NCI-H2029 treated with DMSO at 0.1 percent for 48 hours (cell line): ENCODE data around the gene PGM3.
"Not testable (repeated sequence)": the region's sequence is repeated elsewhere in the genome, so short reads cannot be mapped to it uniquely, and the experiment has no call there.

Source experiments
- DNase-seq: peaks from one replicate; lab custom pipeline; 2025; lab: John Stamatoyannopoulos, UW

The PGM3 gene, protein sequence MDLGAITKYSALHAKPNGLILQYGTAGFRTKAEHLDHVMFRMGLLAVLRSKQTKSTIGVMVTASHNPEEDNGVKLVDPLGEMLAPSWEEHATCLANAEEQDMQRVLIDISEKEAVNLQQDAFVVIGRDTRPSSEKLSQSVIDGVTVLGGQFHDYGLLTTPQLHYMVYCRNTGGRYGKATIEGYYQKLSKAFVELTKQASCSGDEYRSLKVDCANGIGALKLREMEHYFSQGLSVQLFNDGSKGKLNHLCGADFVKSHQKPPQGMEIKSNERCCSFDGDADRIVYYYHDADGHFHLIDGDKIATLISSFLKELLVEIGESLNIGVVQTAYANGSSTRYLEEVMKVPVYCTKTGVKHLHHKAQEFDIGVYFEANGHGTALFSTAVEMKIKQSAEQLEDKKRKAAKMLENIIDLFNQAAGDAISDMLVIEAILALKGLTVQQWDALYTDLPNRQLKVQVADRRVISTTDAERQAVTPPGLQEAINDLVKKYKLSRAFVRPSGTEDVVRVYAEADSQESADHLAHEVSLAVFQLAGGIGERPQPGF

DNA sequence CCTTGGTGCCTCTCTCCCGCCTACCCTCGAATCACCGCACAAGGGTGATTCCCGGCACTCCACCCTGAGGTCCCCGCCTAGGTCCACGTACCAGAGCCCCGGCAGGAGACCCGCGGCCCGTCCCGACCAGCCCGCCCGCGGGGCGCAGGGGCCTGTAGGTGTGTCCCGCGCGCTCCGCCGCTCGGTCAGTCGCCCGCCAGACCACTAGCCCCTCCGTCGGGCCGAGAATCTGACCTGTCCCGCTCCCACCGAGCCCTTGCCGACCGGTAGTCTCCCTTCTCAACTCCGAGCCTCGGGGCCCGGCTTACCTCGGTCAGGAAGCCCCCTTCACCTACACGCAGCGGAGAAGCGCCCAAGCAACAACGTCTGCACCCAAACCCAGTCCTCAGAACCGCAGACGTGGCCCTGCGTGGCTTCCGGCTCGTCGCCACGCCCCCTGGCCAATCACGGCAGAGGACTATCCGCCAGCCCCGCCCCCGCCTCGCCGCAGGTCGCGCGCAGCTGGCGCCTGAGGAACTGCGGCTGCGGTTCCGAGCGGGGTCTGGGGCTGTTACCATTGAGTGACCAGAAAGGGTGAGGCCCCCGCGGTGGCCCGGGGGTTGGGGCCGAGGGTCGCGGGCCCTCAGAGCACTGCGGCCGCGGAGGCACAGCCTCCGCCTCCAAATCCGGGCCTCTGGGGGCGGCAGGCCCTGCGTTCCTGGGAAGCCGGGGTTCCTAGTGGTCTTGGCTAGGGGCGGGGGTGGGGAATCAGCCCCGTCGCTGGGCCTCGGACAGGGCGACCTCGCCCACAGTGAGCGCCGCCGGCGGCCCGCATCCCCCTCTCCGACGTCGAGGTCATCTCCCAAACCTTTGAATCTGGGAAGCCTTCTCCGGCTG, at the start of gene PGM3, which contains the start of gene RWDD2A:
Gene PGM3 (minus strand): TSS at position 395 of the 876 bp plus-strand sequence. CDS start 2,253 bp downstream, outside the sequence.
Gene RWDD2A (plus strand): TSS at position 487 of the 876 bp plus-strand sequence. CDS start 1,095 bp downstream, outside the sequence.
- peak; percentile 55 for DNase-seq

DNA sequence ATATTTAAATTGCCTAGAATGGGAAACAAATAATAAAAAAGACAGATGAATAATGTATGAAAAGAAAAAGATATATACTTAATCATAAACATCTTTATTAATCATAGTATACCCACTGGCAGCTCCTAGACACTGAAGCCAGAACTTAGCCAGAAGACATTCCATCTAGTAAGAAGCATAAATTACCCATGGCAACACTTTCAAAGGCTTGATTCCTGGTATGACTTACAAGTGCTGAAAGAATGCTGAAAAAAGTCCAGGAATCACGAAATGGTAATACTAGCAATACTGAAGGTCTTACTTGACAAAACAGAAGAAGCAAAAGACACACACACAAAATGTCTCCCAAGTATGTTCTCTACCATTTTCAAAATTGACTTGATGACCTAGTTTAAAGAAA, 38.1 kb upstream of the PGM3 start:
- DNase-seq: no peak

DNA sequence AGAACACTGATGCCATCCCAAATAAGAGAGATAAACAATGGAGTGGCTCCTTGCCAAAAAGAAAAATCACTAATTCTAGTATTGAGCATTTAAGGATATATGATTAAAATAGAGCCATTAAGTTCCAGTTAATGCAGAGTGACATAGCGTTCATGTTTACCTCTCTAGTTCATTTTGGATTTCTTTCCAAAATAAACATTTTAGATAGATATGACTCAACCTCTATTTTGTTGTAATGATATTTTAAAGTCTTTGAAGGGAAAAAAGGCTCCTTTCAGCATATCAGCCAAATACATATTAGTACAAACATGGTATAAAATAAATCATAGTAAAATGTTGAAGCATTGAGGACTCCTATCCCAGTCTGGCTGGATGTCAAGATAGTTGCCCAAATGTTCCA, 33.5 kb upstream of the PGM3 start:
- DNase-seq: no peak

DNA sequence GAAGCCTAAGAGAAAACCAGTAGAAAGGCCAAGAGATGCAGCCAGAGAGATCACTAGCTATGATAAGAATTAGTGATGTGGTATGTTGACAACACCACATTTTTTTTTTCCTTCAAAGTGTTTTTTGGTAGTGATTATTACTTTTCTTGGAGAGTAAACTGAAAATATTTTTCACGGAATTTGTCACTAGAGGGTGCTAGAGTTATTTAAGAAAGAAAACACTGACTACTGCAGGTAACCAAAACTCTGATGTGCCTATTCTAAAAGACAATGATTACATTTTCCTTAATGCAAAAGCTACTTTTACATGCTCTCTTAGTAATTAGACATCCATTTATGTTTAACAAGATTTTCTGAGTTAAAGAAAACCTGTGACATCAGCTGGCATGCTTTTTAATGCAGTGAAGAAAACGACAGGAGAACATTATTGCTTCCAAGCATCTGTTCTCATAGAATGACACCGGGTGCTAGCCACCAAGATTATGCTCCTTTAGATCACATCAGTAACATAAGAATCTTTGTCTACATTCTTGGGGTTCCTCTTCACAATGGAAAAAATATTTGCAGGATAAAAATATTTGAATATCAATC, 28.9 kb upstream of the PGM3 start:
- peak; percentile 15 for DNase-seq

DNA sequence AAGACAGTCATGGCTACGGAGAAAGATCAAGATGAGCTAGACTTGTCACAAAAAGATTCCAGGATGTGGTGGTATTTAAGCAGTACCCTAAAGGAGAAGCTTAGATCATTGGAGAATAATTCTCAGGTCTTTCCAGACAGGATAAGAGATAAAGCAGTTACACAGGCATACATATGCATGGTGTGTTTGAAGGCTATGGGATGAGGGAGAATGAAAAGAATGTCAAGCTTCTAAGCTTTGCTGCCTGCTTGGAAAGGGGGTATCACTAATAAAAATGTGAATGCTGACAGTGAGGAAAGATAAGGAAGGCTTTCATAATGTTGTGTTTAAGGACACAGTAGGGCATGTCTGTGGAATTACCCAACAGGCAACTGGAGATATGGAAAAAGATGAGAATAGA, 28.2 kb upstream of the PGM3 start:
- no peak for DNase-seq

DNA sequence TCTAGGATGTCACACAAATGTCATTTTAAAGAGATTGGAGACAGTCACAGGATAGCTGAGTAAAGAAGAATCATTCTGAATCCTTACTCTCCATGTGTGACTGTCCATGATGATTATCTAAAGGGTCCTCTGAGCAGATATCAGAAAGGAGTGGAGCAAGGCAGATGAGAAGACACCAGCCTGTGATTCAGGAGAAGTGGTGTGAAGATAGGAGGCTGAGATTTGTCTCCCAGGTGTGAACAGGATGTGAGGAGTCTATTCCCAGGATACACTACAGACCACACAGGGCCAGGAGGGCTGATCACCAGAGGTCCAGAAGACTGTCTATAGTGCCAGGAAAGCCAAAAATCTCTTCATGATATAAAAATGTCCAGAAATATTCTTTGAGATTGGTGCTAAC, 27.1 kb upstream of the PGM3 start:
- no peak for DNase-seq

DNA sequence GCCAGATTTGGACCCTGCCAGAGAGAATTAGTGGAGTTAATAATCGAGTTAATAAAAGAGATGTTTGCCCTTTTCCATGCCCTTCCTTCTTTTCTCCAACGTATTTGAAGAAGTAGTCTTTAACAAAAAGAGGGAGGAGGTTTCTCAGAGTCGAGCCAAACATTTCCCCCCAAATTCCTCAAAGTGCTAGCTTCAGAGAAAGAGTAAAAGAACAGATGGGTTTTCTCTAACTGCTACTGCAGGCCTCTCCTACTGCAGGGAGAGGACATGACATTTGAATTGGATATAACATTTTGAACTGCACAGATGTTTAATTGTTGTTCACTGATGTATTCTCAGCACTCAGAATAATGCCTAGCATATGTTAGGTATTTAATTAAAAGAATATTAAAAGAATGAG, 25.6 kb upstream of the PGM3 start:
- no peak for DNase-seq

DNA sequence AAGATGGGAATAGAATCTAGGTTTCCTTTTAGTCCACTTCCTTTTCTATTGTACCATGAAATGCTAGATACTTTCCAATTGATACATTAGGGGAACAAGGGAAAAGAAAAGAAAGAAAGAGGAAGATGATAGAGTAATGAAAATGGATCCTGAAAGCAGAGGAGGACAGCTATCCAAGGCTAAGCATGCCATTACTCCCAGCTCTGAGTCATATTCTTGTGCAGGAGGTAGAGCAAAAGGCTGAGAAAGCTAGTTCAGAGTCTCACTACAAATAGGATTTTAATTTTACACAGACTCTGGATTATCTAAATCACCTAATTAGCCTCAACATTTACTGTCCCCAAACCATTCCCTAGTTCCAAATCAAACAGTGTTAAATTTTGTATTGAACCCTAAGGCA, 23.7 kb upstream of the PGM3 start:
- DNase-seq: no peak

DNA sequence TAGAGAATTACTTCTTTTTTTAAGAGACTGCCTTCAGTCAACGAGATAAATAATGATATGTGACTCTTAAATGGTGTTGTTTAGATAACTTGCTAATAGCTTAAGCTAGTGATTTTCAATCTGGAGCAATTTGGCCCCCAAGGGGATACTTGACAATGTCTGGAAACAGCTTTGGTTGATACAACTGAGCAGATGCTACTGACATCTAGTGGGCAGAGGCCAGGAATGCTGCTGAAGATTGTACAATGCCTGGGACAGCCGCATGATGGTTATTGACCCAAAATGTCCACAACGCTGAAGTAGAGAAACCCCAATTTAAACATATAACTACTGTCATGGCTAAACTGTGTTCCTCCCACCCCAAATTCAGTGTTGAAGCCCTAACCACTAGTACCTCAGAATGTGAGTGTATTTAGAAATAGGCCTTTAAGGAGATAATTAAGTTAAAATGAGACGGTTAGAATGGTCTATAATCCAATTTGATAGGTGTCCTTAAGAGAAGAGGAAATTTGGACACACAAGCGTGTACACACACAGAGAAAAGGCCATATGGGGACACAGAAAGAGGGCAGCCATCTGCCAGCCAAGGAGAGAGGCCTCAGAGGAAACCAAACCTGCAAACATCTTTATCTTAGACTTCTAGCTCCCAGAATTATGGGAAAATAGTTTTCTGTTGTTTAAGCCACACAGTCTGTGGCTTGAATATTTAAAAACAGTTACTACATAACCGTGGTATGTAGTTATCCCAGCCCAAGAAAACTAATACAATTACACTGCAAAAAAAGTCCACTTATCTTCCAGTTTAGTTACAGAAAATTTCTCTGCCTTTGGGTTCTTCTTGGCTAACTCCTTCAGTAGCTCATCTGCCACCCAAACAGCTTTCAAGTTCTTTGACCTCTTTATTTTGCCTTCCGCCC, 22.3 kb upstream of the PGM3 start:
- DNase-seq: peak; percentile 31

DNA sequence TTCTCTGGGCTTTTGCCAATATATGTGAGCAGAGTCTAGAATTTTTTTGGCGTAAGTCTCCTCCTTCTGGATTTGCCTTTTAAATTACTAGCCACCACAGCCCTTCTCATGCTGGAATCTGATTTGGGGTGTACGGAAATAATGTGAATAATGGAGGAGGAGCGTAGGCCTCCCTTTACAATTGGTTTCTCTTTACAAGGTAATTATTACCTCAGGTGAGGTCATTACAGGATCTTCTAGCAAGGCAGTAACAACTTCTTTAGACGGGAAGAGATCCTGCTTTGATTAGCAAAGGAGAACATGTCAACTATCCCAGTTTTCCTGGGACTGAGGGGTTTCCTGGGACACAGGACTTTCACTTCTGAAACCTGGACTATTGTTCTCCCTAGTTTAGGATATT, 9.0 kb upstream of the PGM3 start:
- DNase-seq: no peak

DNA sequence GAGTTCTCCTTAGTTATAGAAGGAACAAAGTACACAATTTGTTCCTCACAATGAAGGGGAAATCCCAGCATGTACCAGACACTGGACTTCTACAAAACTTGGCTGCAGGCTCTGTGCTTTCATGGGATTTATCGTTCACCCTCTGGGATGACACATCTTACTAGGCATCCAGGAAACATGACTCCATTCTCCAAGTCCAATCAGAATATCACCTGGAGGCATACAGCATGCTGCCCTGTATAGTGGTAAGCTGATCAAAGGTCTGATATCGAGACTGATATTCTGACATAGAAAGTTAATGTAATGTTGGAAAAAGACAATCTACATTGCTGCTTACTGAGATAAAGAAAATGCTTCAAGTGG, 6.8 kb upstream of the PGM3 start:
- DNase-seq: no peak

DNA sequence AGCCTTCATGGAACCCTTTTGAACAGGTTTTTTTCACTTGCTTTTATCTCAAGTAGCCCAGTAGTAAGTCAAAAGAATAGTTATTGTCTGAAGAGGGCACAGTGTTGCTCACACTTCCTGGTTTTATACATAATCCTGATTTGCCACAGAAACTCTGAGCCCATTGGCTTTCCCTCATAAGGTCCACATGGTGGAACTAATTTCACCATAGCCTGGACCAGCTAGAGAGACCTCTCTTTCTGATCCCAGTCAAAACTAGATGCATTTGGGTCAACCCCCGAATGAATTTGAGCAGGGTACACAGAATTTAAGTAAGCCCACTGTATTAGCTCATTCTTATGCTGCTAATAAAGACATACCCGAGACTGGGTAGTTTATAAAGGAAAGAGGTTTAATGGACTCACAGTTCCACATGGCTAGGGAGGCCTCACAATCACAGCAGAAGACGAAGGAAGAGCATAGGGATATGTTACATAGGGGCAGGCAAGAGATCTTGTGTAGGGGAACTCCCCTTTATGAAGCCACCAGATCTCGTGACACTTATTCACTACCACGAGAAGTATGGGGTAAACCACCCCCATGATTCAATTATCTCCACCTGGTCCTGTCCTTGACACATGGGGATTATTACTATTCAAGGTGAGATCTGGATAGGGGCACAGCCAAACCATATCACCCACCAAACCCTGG, 6.3 kb upstream of the PGM3 start:
- no peak for DNase-seq

DNA sequence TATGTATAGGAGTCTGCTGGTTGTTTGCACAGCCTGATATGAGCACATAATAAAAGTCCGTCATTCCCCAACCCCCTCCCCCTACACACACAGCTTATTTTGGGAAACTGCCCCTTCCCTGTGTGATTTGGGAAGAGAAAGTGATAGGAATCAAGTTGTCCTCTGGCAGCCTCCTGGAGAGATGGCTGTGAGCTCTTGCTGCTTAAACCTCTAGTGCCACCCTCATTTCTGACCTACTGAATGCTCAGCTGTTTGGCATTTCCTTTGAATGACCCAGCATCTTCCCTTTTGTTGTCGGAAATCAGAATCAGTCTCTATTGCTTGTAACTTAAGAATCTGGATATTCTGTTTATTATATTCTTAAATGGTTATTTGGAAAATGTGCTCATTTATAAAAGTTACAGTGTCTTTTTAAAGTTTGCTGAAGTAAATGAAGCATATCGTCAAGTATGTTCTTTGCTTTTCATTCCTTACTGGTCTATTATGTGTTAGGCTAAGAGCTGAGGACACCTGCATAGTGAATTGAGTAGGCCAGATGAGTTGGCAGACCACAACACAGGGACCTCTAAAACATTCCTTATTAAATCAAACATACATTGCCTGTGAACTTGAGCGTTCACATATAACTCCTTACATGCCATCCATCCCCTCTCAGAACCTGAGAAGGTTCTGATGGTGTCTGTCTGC, 5.6 kb upstream of the PGM3 start:
- DNase-seq: no peak

DNA sequence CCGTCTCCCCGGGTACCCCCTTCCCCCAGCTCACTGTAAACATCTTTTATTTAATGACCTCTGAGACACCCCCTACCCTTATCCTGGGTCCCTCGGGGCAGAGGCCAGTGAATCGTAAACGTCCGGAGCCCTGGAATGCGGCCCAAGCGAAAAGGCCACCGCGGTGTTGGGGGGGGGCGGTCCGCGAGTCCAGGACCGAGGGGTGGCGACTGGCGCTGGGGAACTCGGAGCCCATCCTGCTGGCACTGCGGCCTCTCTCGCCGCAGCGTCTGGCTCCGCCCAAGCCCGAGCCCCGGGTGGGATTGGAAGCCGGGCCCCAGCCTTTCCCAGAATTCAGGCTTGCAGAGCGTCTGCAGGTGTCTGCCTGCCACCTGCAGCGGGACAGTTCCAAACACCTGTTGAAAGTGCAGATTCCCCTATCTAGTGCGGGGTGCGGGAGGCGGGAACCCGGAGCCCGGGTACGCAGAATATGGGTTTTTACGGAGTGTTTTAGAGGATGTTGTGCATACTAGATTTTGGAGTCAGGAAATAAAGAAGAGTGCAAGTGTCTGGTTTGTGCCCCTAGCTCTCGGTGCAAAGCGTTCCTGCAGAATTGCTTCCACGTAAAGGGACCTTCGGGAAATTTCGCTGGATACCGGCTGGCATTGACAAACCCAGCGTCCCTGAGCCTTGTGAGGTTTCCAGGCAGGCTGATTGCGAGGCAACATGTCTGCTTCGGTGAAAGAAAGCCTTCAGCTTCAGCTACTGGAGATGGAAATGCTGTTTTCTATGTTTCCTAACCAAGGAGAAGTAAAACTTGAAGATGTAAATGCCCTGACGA, 892 bp upstream of the PGM3 start:
- no peak for DNase-seq

DNA sequence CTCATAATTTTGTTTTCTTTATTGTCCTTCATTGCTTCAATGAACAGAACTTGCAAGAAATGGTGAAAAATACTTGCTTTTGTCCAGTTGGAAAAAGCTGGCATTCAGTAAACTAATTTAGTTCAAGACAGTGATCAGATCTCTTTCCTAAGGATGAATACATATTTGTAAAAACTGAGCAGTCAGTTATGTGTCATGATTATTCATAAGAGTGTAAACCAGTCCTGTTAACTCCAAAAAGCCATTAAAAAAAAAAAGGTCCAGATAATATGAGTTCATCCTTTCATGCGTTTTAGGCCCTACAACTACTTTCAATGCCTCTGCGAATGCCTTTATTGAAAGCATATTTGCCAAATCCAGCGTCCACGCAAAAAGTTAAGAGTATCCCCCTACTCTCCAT, 609 bp downstream of the PGM3 start:
- no peak for DNase-seq

DNA sequence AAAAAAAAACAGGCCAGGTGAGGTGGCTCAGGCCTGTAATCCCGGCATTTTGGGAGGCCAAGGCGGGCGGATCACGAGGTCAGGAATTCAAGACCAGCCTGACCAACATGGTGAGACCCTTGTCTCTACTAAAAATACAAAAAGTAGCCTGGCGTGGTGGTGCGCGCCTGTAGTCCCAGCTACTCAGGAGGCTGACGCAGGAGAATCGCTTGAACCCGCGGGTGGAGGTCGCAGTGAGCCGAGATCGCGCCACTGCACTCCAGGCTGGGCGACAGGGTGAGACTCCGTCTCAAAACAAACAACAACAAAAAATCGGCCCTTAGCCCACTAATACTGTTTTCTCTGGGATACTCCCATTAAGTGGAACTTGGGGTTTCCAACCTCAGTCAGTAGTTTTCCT, 1.1 kb downstream of the PGM3 start:
- not testable (repeated sequence) for DNase-seq

DNA sequence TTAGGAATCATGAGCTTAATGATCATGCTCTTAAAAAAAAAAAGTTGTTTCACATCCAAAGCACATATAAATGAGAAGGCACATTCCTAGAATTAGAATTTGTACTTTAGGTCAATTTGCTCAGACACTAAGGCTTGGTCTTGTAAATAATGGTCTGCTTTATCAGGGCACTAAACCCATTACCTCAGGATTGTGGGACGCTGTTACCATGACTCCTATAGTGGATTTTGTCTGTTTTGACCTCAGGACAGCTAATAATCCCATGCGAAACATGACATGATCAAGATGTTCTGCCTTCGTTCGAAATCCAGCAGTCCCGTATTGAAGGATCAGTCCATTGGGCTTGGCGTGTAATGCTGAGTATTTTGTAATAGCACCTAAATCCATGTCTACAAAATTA, 2.4 kb downstream of the PGM3 start:
- no peak for DNase-seq

DNA sequence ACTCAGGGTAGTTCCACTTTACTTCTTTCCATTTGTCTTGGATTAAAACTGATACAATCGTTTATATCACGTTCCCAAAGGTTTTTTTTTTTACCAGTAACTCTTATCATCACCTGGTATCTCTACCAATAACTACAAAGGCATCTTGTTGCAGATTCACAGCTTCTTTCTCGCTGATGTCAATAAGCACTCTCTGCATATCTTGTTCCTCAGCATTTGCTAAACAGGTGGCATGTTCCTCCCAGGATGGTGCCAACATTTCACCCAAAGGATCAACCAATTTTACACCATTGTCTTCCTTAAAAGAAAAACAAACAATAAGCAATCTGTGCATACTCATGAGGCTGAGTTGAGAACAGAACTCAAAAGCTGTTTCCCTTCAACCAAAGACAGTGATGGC, 4.6 kb downstream of the PGM3 start:
- DNase-seq: no peak

DNA sequence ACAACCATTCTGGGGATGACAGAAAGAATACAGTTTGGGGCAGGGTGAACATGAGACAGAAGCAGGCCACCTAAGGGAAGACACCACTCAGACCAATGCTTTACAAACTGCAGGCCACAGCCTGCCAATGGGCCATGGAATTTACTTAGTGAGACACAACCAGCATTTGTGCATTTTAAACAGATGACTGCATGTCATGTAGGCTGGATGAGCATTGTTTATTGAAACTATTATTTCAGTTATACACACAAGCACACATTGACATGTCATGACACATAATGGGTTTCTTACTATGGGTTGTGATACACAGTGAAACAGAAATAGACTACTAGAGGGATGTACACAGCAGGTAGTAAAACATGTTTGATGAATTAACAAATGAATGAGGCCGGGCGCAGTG, 8.0 kb downstream of the PGM3 start:
- DNase-seq: no peak
